GM18861 (cell line): ENCODE data around the gene ANAPC2.

Experiments
- ATAC-seq: cut with Tn5 transposase; IDR thresholded peaks from one replicate; pipeline ENCODE4 v1.9.1; 2021; ENCODE audit not compliant: unreplicated experiment

Gene ANAPC2

DNA sequence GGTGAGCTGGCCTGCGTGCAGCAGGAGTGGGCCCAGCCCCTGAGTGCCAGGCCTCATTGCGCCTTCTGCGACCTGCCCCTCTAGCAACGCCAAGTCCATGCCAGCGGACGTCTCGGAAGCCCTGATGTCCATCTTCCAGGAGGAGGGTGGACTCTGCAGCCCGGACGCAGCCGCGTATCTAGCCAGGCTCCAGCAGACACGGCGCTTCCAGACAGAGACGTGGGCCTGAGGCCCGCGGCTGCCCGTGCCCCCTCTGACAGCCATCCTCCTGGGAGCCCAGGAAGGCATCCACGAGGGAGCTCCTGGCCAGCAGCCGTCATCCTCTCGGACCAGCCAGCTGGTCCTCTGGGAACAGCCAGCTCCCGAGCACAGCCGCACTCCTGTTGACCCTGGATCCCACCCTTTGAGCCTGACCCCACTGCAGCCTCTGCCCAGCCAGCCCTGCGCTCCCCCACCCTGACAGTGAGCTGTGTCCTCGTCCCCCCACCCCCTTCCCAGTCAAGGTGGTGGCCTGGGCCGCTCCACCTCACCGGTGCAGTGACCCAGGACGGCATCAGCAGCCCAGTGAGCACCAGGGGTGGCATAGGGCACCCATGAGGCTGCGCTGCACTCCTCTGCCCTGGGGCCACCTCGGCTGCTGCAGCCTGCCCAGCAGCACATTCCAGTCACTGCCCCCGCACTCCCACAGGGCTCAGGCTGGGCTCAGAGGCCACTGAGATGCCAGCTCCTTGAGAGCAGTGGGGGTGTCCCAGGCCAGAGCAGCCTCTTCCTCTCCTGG lies 28.0 kb upstream of the ANAPC2 start:
- ATAC-seq: no peak

- ATAC-seq: no peak
Observed at GRCh38 chr9:137215196-137215986, 27.0 kb upstream of the ANAPC2 start.

DNA sequence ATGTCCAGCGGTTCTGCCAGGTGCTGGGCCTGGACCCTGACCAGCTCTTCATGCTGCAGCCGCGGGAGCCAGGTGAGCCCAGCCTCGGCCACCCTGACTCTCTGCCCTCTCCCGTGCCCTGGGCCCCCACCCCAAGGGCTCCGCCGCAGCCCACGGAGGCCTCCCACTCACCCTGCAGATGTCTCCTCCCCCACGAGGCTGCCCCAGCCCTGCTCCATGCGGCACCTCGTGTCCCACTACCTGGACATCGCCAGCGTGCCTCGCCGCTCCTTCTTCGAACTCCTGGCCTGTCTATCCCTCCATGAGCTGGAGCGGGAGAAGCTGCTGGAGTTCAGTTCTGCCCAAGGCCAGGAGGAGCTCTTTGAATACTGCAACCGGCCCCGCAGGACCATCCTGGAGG lies 26.3 kb upstream of the ANAPC2 start:
- ATAC-seq: no peak

GRCh38 chr9:137213160-137214060 lies 25.1 kb upstream of the ANAPC2 start:
- no peak for ATAC-seq

GRCh38 chr9:137212520-137212919 lies 24.2 kb upstream of the ANAPC2 start:
- no peak for ATAC-seq

- no peak for ATAC-seq
Observed at GRCh38 chr9:137211532-137211931, 23.2 kb upstream of the ANAPC2 start.

DNA sequence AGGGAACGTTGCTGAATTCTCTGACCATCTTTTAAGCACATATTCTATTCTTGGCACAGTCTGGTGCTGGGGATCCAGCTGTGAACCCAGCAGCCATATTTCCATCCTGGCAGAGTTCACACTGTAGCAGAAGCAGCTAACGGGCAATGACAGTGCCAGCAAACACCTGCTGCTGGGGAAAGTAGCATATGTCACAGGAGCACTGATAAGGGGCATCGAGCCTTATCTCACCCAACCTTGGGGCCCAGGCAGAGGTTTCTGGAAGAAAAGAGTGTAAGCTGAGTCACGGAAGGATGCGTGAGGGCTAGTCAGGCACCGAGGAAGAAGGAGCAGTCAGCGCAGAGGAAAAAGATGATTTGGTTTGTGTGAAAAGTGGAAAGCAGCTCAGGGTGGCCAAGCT lies 18.2 kb upstream of the ANAPC2 start:
- ATAC-seq: no peak

DNA sequence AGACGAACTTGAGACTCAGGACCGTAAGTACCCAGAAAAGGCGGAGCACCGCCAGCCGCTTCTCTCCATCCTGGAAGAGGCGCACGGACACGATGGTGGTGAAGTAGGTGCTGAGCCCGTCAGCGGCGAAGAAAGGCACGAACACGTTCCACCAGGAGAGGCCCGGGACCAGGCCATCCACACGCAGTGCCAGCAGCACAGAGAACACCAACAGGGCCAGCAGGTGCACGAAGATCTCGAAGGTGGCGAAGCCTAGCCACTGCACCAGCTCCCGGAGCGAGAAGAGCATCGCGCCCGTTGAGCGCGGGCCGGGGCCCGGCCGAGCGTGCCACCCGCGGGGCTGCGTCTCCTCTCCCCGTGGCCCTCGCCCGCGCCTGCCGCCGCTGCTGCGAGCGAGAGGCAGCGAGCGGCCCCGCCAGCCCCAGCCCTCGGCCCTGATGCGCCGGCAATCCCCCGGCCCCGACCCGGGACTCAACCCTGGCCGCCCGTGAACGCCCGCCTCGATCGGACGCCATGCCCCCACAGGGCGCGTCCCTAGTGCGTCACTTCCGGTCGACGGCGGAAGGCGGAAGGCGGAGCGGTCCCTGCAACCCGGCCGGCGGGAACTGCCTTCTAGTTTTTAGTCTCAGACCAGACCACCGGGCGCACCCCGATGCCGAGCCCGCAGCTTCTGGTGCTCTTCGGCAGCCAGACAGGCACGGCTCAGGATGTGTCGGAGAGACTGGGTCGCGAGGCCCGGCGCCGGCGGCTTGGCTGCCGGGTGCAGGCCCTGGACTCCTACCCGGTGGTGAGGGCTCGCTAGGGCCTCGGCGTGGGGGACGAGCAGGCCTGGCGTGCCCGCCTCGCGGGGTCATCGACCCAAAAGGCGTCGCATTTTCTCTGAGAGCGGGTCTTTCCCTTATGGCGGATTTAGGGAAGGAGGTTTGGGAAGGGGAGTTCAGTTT lies 17.0 kb upstream of the ANAPC2 start, which contains the start of the genes NDOR1 and TMEM203:
Gene NDOR1 (plus strand): TSS at position 575 of the 944 bp plus-strand sequence. CDS start 78 bp downstream, at position 653.
Gene TMEM203 (minus strand): TSS at position 523 of the 944 bp plus-strand sequence. CDS start 234 bp downstream, at position 289.
- peak; percentile 36 for ATAC-seq

DNA sequence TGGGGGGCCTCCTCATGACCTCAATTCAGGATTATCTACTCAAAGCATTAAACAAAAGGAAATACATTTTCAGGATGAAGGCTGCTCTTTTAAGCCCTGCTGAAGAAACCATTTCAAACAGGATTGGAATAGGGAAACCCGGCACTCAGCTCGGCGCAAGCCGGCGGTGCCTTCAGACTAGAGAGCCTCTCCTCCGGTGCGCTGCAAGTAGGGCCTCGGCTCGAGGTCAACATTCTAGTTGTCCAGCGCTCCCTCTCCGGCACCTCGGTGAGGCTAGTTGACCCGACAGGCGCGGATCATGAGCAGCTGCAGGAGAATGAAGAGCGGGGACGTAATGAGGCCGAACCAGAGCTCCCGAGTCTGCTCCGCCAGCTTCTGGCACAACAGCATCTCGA lies 16.4 kb upstream of the ANAPC2 start:
- ATAC-seq: no peak

DNA sequence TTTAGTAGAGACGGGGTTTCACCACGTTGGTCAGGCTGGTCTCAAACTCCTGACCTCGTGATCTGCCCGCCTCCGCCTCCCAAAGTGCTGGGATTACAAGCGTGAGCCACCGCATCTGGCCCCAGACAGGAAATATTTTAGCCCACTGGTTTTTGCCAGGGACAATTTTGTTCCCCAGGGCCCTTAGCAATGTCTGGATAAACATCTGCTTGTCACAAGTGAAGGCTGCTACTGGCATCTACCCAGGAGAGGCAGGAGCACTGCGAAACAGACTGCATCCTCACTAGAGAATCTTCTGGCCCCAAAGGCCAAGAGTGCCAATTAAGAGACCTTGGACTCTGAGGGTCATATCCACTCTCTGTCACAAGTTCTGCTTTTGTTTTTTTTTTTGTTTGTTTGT lies 14.6 kb upstream of the ANAPC2 start:
- ATAC-seq: no peak

DNA sequence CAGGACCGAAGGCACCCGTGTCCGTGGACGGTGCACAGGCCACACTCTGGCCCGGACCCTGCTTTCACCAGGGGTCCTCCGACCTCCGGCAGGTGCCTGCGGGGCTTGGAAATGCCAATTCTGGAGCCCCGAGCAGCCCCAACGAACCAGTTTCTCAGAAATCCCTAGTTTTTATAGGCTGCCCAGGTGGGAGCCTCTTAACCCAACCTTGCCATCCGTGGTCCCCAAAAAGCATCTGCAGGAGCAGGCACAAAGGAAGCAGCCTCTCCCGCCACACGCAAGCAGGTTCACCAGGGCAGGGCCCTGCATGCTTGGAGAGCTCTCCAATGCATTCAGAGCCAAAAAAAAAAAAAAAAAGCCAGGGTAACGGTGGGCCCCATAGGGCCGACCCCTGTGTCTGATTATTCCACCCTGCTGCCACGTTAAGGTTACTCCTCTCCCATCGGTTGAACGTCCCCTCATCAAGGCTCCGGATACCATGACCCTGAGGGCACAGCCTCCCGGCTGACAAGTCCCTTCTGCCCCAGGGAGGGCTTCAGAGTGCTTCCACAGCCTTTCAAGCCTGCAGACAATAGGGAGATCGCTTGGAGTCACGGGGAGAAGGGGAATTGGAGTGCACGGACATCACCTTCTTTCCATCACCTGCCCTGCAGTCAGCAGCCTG lies 13.0 kb upstream of the ANAPC2 start:
- no peak for ATAC-seq

GRCh38 chr9:137200311-137201204 lies 12.2 kb upstream of the ANAPC2 start, which contains the start of gene TPRN:
TSS of gene TPRN (minus strand) at chr9:137200741. CDS start at chr9:137200711, 30 bp downstream.
- ATAC-seq: peak; percentile 76

- ATAC-seq: no peak
Observed at GRCh38 chr9:137199411-137200121, 11.2 kb upstream of the ANAPC2 start.

DNA sequence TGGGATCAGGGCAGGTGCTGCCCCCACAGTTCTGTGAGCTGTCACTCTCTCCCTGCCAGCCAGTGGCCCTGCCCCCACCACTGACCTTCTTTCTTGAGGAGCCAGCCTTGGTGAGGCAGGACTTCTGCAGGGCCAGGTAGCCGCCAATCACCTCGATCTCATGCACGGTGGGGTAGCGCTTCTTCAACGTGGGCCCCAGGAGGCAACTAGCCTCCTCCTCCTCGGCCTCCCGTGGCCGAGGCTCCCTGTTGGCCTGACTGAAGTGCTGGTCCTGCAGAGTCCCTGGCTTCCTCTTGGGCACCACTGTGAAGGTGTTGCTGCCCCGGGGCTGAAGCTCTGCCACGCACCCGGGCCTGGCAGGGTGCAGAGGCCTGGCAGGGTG lies 10.5 kb upstream of the ANAPC2 start:
- ATAC-seq: no peak

DNA sequence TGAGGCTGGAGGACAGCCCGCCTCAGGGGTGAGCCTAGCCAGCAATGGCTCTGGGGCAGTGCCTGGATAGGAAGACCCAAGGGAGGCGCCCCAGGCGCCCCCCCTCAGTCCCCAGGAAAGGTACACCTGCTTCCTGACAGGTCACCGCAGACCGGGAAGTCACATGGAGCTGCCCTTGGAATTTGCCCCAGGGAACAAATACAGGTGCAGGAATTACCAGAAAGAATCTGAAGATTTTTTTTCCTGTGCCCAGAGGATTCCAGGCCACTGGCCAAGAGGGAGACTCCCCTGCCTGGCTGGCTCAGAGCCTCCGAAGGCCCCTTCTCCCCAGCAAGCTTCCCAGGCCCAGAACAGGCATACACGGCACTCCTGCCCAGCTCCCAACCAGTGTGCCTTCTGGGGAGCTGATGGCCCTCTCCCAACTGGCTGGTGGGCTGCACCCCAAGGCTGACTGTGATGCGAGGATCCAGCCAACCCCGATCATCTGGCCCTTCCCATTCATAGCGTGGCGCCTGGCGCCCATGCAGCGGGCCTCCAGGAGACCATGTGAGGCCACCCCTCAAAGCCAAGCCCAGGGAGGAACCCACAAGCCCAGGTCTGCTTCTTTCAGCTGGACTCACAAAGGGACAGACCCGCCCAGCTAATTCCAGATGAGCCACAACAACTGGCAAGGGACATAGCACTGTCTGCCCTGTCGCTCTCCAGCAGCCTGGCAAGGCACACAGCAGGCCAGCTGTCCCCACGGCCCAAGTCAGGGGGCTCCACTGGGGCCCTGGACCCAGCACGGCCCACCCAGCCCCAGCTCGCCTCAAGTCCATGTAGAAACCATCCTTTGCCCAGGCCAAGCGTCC lies 9.9 kb upstream of the ANAPC2 start:
- no peak for ATAC-seq

- no peak for ATAC-seq
Observed at GRCh38 chr9:137195525-137196220, 7.3 kb upstream of the ANAPC2 start.
